Measurements from ENCODE around the gene HEATR3.
"Not testable (repeated sequence)": the region's sequence is repeated elsewhere in the genome, so short reads cannot be mapped to it uniquely, and the experiment has no call there.

Gene HEATR3

GRCh38 chr16:50102051-50102746 is 36.4 kb downstream of the HEATR3 start:
- DNase-seq (ENCODE audit: low read depth) = no peak

GRCh38 chr16:50103764-50104163 is 38.0 kb downstream of the HEATR3 start:
- no peak for DNase-seq (ENCODE audit: low read depth)

- no peak for DNase-seq (ENCODE audit: low read depth)
Measured at GRCh38 chr16:50114357-50115129, 48.8 kb downstream of the HEATR3 start.

- DNase-seq (ENCODE audit: low read depth) = no peak
Measured at GRCh38 chr16:50120711-50121110, 54.9 kb downstream of the HEATR3 start.

GRCh38 chr16:50121278-50121677 is 55.5 kb downstream of the HEATR3 start:
- DNase-seq (ENCODE audit: low read depth) = no peak

- DNase-seq (ENCODE audit: low read depth) = no peak
Measured at GRCh38 chr16:50121721-50122445, 56.1 kb downstream of the HEATR3 start.

- no peak for DNase-seq (ENCODE audit: low read depth)
Measured at GRCh38 chr16:50123417-50123816, 57.6 kb downstream of the HEATR3 start.

- no peak for DNase-seq (ENCODE audit: low read depth)
Measured at GRCh38 chr16:50124769-50125168, 59.0 kb downstream of the HEATR3 start.

- DNase-seq (ENCODE audit: low read depth) = no peak
Measured at GRCh38 chr16:50126183-50126582, 60.4 kb downstream of the HEATR3 start.

- not testable (repeated sequence) for DNase-seq (ENCODE audit: low read depth)
Measured at GRCh38 chr16:50132571-50132970, 66.8 kb downstream of the HEATR3 start.

GRCh38 chr16:50133214-50133613 is 67.4 kb downstream of the HEATR3 start:
- no peak for DNase-seq (ENCODE audit: low read depth)

- no peak for DNase-seq (ENCODE audit: low read depth)
Measured at GRCh38 chr16:50136399-50136798, 70.6 kb downstream of the HEATR3 start.

- no peak for DNase-seq (ENCODE audit: low read depth)
Measured at GRCh38 chr16:50137268-50137667, 71.5 kb downstream of the HEATR3 start.

- DNase-seq (ENCODE audit: low read depth) = no peak
Measured at GRCh38 chr16:50139580-50139979, 73.8 kb downstream of the HEATR3 start.

GRCh38 chr16:50144211-50144610 is 78.4 kb downstream of the HEATR3 start:
- no peak for DNase-seq (ENCODE audit: low read depth)

- no peak for DNase-seq (ENCODE audit: low read depth)
Measured at GRCh38 chr16:50146479-50147435, 81.0 kb downstream of the HEATR3 start.

GRCh38 chr16:50151322-50151721 is 85.6 kb downstream of the HEATR3 start:
- DNase-seq (ENCODE audit: low read depth) = no peak

GRCh38 chr16:50151756-50152155 is 86.0 kb downstream of the HEATR3 start:
- no peak for DNase-seq (ENCODE audit: low read depth)

GRCh38 chr16:50152351-50152806 is 86.6 kb downstream of the HEATR3 start:
- peak; percentile 59 for DNase-seq (ENCODE audit: low read depth)

GRCh38 chr16:50152807-50153595 is 87.2 kb downstream of the HEATR3 start, which contains the start of gene TENT4B:
TSS of gene TENT4B (plus strand) at chr16:50153306. CDS start at chr16:50153622, 316 bp downstream.
- peak; percentile 75 for DNase-seq (ENCODE audit: low read depth)

Data from stimulated activated CD8-positive, alpha-beta memory T cell treated with anti-CD3 and anti-CD28 coated beads, Interleukin-4, amount 100 ng/mL, for 24 hours (primary cell).